Suppressor macrophage treated with lipopolysaccharide for 4 hours (primary cell): ENCODE measurements around the gene DLEC1.
"Not testable (repeated sequence)": the region's sequence is repeated elsewhere in the genome, so short reads cannot be mapped to it uniquely, and the experiment has no call there.

ENCODE experiments used
- DNase-seq: peaks from one replicate; pipeline ENCODE4 v3.0.0-alpha.2; 2020

Gene DLEC1

DNA sequence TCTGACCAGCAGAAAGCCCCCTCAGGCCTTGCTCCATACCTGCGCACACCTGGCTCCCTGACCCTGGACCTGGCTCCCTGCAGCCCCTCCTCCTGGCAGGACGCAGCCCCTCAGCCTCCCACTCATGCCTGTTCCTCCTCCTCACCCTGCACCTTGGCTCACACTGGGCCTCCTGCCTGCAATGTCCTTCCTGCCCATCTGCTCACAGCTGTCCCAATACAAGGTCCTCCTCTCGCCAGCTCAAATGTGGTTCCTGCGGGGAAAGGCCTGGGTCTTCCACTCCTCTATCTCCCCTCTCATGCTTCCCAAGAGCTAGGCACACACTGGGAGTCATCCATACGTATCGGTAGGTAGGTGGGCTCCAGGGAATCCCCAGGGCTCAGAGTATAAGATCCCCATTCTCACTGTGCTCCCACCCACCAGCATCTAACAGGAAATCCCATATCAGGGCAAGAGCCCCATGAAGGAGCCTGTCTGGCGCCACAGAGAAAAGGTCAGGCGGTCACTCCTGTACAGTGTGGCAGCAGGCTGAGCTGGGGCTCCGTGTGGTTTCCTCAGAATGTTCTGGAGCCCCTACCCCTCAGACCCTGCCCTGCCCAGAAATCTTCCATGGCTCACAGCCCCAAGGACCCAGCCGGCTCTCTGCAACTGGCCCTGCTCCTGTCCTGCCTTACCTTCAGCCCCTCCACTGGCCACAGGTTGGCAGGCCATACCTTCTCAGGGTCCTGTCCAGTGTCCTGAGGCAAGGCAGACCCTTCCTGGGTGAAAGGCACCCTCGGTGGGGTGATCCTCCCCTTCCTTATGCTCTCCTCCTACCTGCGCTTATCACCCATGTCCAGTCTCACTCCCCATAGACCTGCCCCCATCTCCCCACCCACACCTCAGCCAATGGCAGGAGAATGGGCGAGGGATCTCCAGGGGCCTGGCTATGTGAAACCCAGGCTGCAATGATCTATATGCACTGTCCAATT lies 20.4 kb upstream of the DLEC1 start:
- DNase-seq: no peak

- no peak for DNase-seq
Observed at GRCh38 chr3:38019658-38020341, 19.2 kb upstream of the DLEC1 start.

GRCh38 chr3:38020342-38020726 lies 18.7 kb upstream of the DLEC1 start:
- DNase-seq: no peak

DNA sequence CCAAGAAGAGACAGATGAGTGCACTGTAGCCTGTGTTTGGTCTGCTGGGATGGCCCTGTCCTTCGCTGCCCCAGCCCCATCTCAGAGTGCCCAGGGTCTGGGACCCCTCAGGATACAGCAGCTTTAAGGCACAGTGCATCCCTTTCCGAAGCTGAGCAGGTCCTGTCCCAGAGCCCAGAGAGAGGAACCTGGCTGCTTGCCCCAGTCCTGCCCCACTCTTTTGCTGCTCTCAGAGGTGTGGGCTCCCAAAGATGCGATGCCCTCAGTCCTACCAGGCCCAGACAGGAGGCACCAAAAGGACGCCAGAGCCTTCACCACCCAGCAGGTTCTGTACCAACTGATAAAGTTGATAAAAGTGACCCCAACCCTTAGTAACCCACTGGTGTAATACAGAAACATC lies 17.8 kb upstream of the DLEC1 start:
- no peak for DNase-seq

DNA sequence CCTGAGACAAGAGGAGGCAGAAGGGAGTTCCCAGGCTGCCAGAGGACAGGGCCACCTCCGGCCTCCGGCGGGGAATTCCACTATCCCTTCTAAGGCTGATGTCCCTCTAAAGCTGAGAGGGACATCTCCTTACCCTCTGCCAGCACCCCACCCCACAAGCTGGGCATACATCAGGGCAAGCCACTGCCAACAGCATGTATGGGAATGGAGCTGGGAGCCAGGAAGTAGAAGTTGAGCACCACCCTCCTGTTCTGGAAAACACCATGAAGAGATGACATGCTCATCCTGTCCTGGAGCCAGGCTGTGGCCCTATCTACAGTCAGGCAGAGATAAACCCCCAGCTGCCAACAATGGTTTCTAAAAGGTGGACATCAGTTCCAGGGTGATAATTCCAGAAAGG lies 16.7 kb upstream of the DLEC1 start:
- no peak for DNase-seq

GRCh38 chr3:38022896-38023709 lies 15.9 kb upstream of the DLEC1 start:
- DNase-seq: no peak

DNA sequence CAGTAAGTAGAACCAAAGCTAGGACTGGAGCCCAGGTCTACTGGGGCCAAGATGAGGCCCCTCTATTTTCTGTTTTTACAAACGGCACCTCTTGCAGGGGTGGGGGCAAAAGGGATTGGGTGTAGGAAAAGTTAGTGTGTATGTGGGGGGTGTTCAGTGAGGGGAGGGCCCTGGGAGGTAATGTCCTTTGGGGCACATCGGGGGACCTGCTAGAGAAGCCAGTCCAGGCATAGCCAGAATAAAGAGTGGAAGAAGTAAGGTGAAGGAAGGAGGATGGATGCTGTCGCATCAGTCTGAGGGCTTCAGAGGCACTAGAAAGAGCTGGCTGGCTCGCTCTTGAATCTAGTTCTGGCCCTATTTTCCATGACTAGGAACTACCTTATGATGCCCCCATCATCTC lies 12.2 kb upstream of the DLEC1 start:
- DNase-seq: no peak

- no peak for DNase-seq
Observed at GRCh38 chr3:38027466-38028465, 11.2 kb upstream of the DLEC1 start.

DNA sequence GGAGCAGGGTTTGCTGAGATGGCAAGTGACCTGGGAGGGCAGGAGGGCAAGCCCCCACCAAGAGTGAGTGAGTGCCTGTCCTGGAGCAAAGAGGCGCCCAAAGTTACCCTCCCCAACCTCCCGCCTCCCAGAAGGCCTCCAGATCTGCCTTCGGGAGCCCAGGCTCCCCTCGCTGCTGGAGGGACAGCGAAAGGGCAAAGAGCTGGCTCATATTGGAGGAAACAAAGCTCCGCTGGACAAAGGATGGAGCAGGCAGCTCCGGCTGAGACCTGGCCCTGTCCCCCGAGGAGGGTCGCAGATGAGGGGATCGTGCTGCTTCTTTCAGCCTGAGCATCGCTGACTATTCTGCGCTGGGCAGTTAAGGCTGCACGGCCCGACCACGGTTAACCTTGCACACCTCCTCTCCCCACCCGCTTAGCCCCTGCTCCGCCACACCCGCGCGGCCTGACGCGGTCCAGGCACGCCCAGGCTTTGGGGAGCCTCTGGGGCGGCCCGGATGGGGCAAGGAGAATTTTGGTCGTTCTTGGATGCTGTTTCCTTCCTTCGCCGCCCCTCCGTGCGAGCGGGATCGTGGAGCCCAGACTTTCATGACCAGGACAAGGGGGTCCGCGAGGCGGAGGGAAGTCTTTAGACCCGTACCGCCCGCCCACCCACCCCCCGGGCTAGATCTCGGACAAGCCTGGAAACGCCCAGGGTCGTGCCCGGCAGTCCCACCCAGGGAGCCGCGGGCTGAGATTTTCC lies 10.2 kb upstream of the DLEC1 start:
- DNase-seq: no peak

GRCh38 chr3:38029400-38030125 lies 9.4 kb upstream of the DLEC1 start, which contains the start of gene PLCD1:
Gene PLCD1 (minus strand): TSS chr3:38029642. CDS start chr3:38029539, 103 bp downstream.
- DNase-seq: peak; percentile 49

DNA sequence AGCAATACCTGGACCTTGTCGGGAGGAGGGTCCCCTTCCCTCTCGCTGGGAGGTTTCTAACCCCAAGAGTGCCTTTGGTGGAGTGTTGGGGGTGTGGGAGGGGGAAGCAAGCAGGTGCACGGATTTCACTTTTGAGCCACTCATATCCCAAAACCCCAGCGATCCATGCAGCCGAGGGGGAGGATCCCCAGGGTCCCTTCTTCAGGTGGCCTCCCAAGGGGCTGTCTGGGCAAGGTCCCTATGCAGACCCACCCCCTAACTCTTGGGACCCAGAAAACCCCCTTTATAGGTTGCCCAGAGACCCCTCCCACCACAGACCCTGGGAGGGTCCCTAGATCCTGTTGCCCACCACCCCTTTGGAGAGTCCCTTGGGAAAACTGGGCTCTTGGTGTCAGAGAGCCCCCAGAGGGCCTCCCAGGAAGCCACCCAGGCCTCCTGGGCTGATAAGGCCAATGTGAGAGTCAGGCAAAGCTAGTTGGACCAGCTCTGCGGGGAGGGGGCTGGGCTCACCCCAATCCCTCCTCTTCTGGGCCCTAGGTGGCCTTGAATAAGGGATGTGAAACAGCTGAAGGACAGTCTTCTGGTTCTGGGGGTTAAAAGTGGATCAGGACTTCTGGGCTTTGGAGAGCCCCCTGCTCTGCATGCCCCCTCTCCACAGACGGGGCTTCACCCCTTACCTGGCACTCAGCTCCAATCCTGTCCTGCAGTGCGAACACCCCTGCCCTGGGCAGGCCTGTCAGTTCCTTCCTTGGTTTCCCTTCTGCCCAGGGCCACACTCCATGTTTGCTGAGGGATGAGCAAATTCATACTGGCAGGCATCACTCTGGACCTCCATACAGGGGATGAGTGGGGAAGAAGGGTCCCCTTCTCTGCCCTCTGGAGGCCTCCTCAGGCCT lies 8.6 kb upstream of the DLEC1 start:
- no peak for DNase-seq

DNA sequence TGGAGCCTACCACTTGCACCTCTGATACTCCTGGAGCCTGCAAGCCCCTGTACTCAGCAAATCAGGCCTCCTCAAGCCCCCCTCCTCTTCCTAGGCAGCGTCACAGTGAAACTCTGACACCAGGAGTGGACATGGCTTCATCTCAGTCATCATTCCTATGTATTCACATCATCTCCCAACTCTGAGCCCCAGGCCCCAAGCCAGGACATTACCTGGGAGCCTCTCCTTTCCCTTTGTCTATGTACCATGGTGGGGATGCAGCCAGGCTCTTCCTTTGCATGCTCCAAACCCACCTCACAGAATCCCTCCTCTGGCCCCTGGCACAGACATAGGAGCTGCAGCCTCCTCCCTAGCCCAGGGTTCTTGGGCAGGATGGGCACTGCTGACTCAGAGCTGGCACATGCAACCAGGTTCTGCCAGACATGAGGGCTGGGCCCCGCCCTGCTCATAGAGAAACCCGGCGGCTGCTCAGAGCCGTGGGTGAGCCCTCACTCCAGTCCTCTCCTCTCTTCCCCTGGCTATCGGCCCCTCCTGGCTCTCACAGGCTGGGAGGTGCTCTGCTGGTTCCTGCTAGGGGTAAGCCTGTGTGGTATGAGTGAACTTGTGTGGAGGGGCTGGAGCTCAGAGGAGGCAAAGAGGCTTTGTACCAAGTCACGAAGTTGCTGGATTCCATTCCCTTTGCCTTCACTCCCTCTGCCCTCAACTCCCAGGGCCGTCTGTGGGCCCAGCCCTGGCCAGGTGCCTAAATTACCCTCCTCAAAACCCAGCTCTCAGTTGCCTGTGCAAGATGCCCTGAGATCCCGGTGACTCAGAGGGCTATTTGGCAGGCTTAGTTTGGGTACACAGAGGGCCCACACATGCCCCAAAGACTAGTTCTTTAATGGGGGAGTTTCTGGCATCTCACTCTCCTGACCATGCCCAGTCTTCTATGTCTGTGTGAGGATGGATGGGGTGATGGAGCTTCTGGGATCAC lies 7.7 kb upstream of the DLEC1 start:
- DNase-seq: peak; percentile 45

DNA sequence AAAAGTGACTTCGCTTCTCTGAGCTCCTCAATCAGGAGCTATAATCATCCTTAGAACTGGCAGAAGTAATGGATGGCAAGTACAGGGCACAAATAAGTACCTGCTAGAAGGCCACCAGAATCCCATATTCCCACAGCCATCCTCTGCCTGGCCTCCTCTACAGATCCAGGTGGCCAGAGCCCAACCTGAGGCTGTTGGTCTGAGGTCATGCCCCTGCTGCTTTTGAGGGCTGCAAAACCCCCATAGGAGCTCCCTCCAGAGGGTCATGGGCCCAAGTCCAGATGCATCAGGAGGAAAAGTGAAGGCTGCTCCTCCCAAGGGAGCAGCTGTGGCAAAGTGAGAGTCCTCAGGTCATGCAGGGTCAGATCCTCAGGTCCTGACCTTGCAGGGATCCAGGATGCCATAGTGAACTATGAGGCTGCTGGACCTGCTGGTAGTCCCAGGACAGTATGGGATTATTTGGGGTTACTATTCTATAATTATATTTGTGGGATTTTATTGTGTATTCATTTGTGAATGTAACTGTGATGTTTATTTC lies 6.6 kb upstream of the DLEC1 start:
- no peak for DNase-seq

- DNase-seq: not testable (repeated sequence)
Observed at GRCh38 chr3:38033586-38033985, 5.4 kb upstream of the DLEC1 start.

- DNase-seq: not testable (repeated sequence)
Observed at GRCh38 chr3:38034335-38034734, 4.7 kb upstream of the DLEC1 start.

- DNase-seq: no peak
Observed at GRCh38 chr3:38036286-38036685, 2.7 kb upstream of the DLEC1 start.

- DNase-seq: no peak
Observed at GRCh38 chr3:38036906-38037305, 2.1 kb upstream of the DLEC1 start.

GRCh38 chr3:38038447-38038911 lies 529 bp upstream of the DLEC1 start:
- DNase-seq: no peak
